Muscle of back (tissue), 11 donors: ENCODE results near the gene DISP2. TPM values are rescaled to one million over a fixed set of nuclear protein-coding genes. Genes with fewer than 3 reads are reported as not detected.

Source experiments
- DNase-seq, 3 donors: peaks; one replicate each; pipeline versions ENCODE4 v3.0.0 to v3.0.0-alpha.2; 2013
- polyA plus RNA-seq, 10 donors: library from polyadenylated mRNA; unstranded; fragments of 120-200 nt; gene quantifications; one replicate each; pipeline ENCODE4 v1.2.1, GENCODE V29; 2013; ENCODE audit not compliant: insufficient read length in 10 of 10

DISP2 gene
- polyA plus RNA-seq, 10 donors: 0.25 to 3.9 (median 1.5) TPM

- peak in 2 of 3 donors; percentile 77 to 87 for DNase-seq
Observed at GRCh38 chr15:40421246-40422157, 63.5 kb downstream of the DISP2 start.

GRCh38 chr15:40424483-40425115 lies 66.6 kb downstream of the DISP2 start:
- DNase-seq: peak in 2 of 3 donors; percentile 56 to 65

- no peak for DNase-seq
Observed at GRCh38 chr15:40425681-40426080, 67.7 kb downstream of the DISP2 start.

- DNase-seq: no peak
Observed at GRCh38 chr15:40427188-40427587, 69.2 kb downstream of the DISP2 start.

GRCh38 chr15:40428185-40428584 lies 70.2 kb downstream of the DISP2 start:
- no peak for DNase-seq

Other genes with a start within 250 kb of the DISP2 start
- 10 to 100 TPM in 3 of 10 donors, 1 to 10 TPM in 7; 7.2 to 13.0 (median 8.9) TPM for gene BMF, start 249.3 kb upstream of the DISP2 start, polyA plus RNA-seq
- gene BUB1B, start 197.2 kb upstream of the DISP2 start, polyA plus RNA-seq: 10 to 100 TPM; 10.5 to 23.3 (median 14.1) TPM
- 1 to 10 TPM in 2 of 10 donors, under 1 TPM in 8; 0.17 to 2.7 (median 0.44) TPM for gene PAK6, start 119.2 kb upstream of the DISP2 start, polyA plus RNA-seq
- under 1 TPM in 3 of 10 donors, not detected in 7; 0.21 to 0.46 (median 0.34) TPM for gene ANKRD63, start 75.2 kb upstream of the DISP2 start, polyA plus RNA-seq
- 10 to 100 TPM in 3 of 10 donors, 1 to 10 TPM in 7; 5.6 to 13.6 (median 8.7) TPM for gene PLCB2, start 50.3 kb upstream of the DISP2 start, polyA plus RNA-seq
- gene INAFM2, start 34.5 kb upstream of the DISP2 start, polyA plus RNA-seq: 10 to 100 TPM; 11.4 to 18.1 (median 12.4) TPM
- gene CCDC9B, start 17.3 kb upstream of the DISP2 start, polyA plus RNA-seq: 10 to 100 TPM in 9 of 10 donors, 1 to 10 TPM in 1; 6.2 to 18.6 (median 13.0) TPM
- gene PHGR1, start 7.2 kb upstream of the DISP2 start, polyA plus RNA-seq: under 1 TPM in 1 of 10 donors, not detected in 9; 0.39 TPM
- gene KNSTRN, start 24.5 kb downstream of the DISP2 start, polyA plus RNA-seq: 10 to 100 TPM; 15.5 to 26.2 (median 21.7) TPM
- 10 to 100 TPM; 37.2 to 63.6 (median 51.9) TPM for gene IVD, start 47.6 kb downstream of the DISP2 start, polyA plus RNA-seq
- 10 to 100 TPM; 15.9 to 22.7 (median 18.2) TPM for gene BAHD1, start 82.7 kb downstream of the DISP2 start, polyA plus RNA-seq
- gene CHST14, start 112.8 kb downstream of the DISP2 start, polyA plus RNA-seq: 10 to 100 TPM; 30.4 to 49.4 (median 36.8) TPM
- 10 to 100 TPM; 13.1 to 27.8 (median 17.7) TPM for gene CCDC32, start 206.8 kb downstream of the DISP2 start, polyA plus RNA-seq
- gene RPUSD2, start 211.1 kb downstream of the DISP2 start, polyA plus RNA-seq: 10 to 100 TPM in 2 of 10 donors, 1 to 10 TPM in 8; 6.2 to 12.0 (median 8.0) TPM
- gene KNL1, start 236.0 kb downstream of the DISP2 start, polyA plus RNA-seq: 10 to 100 TPM in 7 of 10 donors, 1 to 10 TPM in 3; 6.8 to 16.6 (median 12.1) TPM